SJCRH30 (cell line): ENCODE measurements around the gene SLX4IP. TPM values are rescaled to one million over a fixed set of nuclear protein-coding genes. Genes with fewer than 3 reads are reported as not detected.

ENCODE experiments used
- DNase-seq, 2 experiments: peaks; one replicate each; pipeline ENCODE4 v3.0.0-alpha.2; 2015 to 2020
- H3K27ac ChIP-seq: fragments of 250-450 bp; sonication (Bioruptor Pico); 2 replicates; pipeline ENCODE4 v1.5.1; 2020; ENCODE audit warnings: mild to moderate bottlenecking, moderate library complexity
- H3K27me3 ChIP-seq: fragments of 250-450 bp; sonication (Bioruptor Pico); 2 replicates; pipeline ENCODE4 v1.5.1; 2020; ENCODE audit warnings: mild to moderate bottlenecking, moderate library complexity
- H3K36me3 ChIP-seq: fragments of 250-450 bp; sonication (Bioruptor Pico); 2 replicates; pipeline ENCODE4 v1.5.1; 2020; ENCODE audit warnings: mild to moderate bottlenecking, moderate library complexity
- H3K4me1 ChIP-seq: fragments of 250-450 bp; sonication (Bioruptor Pico); 2 replicates; pipeline ENCODE4 v1.5.1; 2020; ENCODE audit warnings: mild to moderate bottlenecking, moderate library complexity
- H3K4me3 ChIP-seq: fragments of 250-450 bp; sonication (Bioruptor Pico); 2 replicates; pipeline ENCODE4 v1.5.1; 2020; ENCODE audit warnings: mild to moderate bottlenecking, moderate library complexity
- H3K9me3 ChIP-seq: fragments of 250-450 bp; sonication (Bioruptor Pico); replicated peaks from 2 replicates; pipeline ENCODE4 v1.5.1; 2020; ENCODE audit warnings: mild to moderate bottlenecking, moderate library complexity
- total RNA-seq: library from RNA; depleted of rRNA; stranded (reverse); fragments of >200 nt; shearing (Covaris generic); gene quantifications from 2 replicates; pipeline ENCODE4 v1.2.3, GENCODE V29; 2014

SLX4IP gene
- total RNA-seq, 1 experiment from 2014 or later, result 11.5 TPM

- H3K9me3 ChIP-seq, result no peaks in the 10 kb centered on the region
- H3K4me1 ChIP-seq, result no peaks in the 10 kb centered on the region
- no peak overlapping the region for H3K27ac ChIP-seq
- H3K4me3 ChIP-seq, result no peak overlapping the region
- no peaks in the 10 kb centered on the region for H3K27me3 ChIP-seq
- no peak for DNase-seq
- H3K36me3 ChIP-seq, result no peaks in the 10 kb centered on the region
Measured at GRCh38 chr20:10556519-10557083, 121.5 kb downstream of the SLX4IP start.

DNA sequence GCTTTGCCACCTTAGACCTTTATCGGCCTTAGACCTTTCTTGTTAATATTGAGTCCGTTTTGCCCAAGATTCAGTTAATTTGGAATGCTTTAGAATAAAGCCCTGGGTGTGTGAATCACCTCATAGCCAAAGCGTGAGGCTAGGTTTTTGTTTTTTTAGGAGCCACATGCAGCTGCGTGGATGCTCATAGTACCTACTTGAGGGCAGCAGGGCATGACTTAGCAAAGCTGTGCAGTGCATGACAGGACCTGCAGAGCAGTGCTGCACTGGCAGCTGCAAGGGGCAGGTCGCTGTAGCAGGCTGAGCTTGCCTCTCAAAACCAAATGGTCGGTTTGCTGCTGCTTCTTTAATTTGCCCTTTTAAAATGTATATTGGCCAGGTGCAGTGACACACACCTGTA lies 122.6 kb downstream of the SLX4IP start:
- DNase-seq, result no peak
- Histone ChIP-seq H3K4me3 (no peak overlapping the region), H3K36me3 (no peaks in the 10 kb centered on the region), H3K27me3 (no peaks in the 10 kb centered on the region), H3K27ac (no peak overlapping the region), H3K9me3 (no peaks in the 10 kb centered on the region), H3K4me1 (no peaks in the 10 kb centered on the region)

GRCh38 chr20:10558635-10559187 lies 123.6 kb downstream of the SLX4IP start:
- Histone ChIP-seq H3K9me3 (no peaks in the 10 kb centered on the region), H3K4me1 (no peaks in the 10 kb centered on the region), H3K36me3 (no peaks in the 10 kb centered on the region), H3K27me3 (no peaks in the 10 kb centered on the region), H3K4me3 (no peak overlapping the region), H3K27ac (no peak overlapping the region)
- no peak for DNase-seq

- H3K36me3 ChIP-seq, result no peaks in the 10 kb centered on the region
- DNase-seq, result no peak
- no peaks in the 10 kb centered on the region for H3K4me1 ChIP-seq
- H3K9me3 ChIP-seq, result no peaks in the 10 kb centered on the region
- no peak overlapping the region for H3K27ac ChIP-seq
- H3K4me3 ChIP-seq, result no peak overlapping the region
- no peaks in the 10 kb centered on the region for H3K27me3 ChIP-seq
Measured at GRCh38 chr20:10559266-10559665, 124.2 kb downstream of the SLX4IP start.

GRCh38 chr20:10560686-10561085 lies 125.6 kb downstream of the SLX4IP start:
- Histone ChIP-seq H3K4me1 (no peaks in the 10 kb centered on the region), H3K27me3 (no peaks in the 10 kb centered on the region), H3K27ac (no peak overlapping the region), H3K4me3 (no peak overlapping the region), H3K36me3 (no peaks in the 10 kb centered on the region), H3K9me3 (no peaks in the 10 kb centered on the region)
- DNase-seq, result no peak

DNA sequence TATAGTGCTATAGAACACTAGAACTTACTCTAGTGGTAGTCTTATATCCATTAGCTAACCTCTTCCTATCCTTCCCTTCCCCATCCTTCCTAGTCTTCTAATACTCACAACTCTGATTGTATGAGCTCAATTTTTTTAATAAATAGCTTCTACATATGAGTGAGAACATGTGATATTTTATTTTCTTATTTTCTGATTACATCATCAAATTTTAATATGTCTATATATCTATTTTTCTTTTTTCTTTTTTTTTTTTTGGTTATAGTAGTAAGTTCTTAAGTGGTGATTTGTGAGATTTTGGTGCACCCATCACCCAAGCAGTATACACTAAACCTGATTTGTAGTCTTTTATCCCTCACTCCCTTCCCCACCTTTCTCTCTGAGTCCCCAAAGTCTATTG lies 126.2 kb downstream of the SLX4IP start:
- Histone ChIP-seq H3K36me3 (no peaks in the 10 kb centered on the region), H3K9me3 (no peaks in the 10 kb centered on the region), H3K27me3 (no peaks in the 10 kb centered on the region), H3K4me3 (no peak overlapping the region), H3K27ac (no peak overlapping the region), H3K4me1 (no peaks in the 10 kb centered on the region)
- no peak for DNase-seq

GRCh38 chr20:10562899-10563298 lies 127.8 kb downstream of the SLX4IP start:
- Histone ChIP-seq H3K36me3 (no peaks in the 10 kb centered on the region), H3K27ac (no peak overlapping the region), H3K27me3 (no peaks in the 10 kb centered on the region), H3K9me3 (no peaks in the 10 kb centered on the region), H3K4me3 (no peak overlapping the region), H3K4me1 (no peaks in the 10 kb centered on the region)
- DNase-seq, result no peak

DNA sequence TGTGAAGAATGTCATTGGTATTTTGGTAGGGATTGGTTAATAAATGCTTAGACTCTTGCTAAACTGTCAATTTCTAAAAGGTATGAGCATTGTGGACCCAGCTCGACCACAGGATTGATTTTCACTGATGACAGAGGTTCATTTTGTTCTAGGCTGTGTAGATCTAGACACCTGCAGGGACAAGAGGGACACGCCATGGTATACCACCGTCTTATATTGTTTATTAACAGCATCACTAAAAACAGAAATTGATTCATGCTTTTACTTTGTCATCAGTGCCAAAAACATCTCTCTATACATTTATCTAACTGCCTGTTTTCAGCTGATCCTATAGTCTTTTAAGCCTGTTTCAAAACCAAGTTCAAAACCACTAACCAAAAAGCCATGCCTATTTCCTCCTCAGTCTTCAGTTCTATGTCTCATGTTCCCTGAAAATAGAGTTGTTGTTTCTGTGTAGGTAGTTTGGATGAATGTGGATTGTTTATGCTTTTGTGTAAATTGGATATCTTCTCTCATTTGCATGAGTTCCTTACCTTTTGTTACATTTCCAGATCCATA lies 128.9 kb downstream of the SLX4IP start:
- Histone ChIP-seq H3K4me1 (no peaks in the 10 kb centered on the region), H3K9me3 (no peaks in the 10 kb centered on the region), H3K36me3 (no peaks in the 10 kb centered on the region), H3K4me3 (no peak overlapping the region), H3K27me3 (no peaks in the 10 kb centered on the region), H3K27ac (no peak overlapping the region)
- DNase-seq, result no peak

GRCh38 chr20:10565191-10565921 lies 130.3 kb downstream of the SLX4IP start:
- Histone ChIP-seq H3K4me3 (no peak overlapping the region), H3K9me3 (no peaks in the 10 kb centered on the region), H3K4me1 (no peaks in the 10 kb centered on the region), H3K36me3 (no peaks in the 10 kb centered on the region), H3K27ac (no peak overlapping the region), H3K27me3 (no peaks in the 10 kb centered on the region)
- DNase-seq, result no peak

GRCh38 chr20:10565922-10566897 lies 131.1 kb downstream of the SLX4IP start:
- no peak for DNase-seq
- no peaks in the 10 kb centered on the region for H3K36me3 ChIP-seq
- H3K9me3 ChIP-seq, result no peaks in the 10 kb centered on the region
- H3K27me3 ChIP-seq, result no peaks in the 10 kb centered on the region
- H3K4me1 ChIP-seq, result no peaks in the 10 kb centered on the region
- H3K27ac ChIP-seq, result no peak overlapping the region
- H3K4me3 ChIP-seq, result no peak overlapping the region

DNA sequence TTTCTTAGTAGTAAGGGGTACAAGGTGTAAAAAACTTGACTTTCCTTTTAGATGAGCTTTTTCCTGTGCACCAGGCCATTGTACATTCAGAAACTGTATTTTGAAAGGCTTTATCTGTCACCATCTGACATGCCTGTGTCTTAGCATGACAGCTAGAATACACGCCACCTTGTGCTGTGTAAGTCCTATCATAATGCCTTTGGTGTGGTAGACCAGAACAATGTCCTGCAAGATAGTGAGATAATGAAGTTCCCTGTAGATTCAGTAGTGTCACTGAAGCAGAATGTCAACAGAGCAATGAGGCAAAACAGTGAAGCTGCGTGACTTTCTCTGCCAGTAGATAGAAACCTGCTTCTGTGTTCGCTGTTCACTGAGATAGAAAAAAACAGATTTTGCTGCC lies 132.9 kb downstream of the SLX4IP start:
- Histone ChIP-seq H3K27ac (no peak overlapping the region), H3K4me3 (no peak overlapping the region), H3K27me3 (no peaks in the 10 kb centered on the region), H3K36me3 (no peaks in the 10 kb centered on the region), H3K9me3 (no peaks in the 10 kb centered on the region), H3K4me1 (no peaks in the 10 kb centered on the region)
- no peak for DNase-seq

DNA sequence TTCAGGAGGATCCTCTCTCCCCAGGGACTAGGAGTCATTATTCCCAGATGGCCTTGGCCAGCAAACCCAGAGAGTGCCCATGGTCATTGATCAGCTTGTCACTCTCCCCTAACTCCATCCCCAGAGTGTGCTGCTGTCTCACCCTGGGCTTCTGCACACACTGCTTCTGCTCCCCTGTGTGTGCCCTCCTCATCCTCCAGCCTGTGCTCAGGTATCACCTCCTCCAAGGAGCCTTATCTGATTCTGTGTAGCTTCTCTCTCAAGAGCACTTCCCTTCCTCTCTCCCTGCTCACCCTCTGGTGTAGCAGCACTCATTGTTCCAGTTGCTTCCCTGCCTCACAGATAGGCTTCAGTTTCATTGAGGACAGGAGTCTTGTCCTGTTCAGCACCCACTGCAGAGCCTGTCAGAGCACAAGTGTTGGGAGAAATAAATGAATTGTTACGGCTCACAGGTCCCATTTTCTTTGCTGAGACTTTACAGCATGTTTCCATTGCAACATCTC lies 136.3 kb downstream of the SLX4IP start:
- Histone ChIP-seq H3K4me1 (peaks cover 3% of the 10 kb centered on the region; the same call in 1 of the 2 replicates), H3K27me3 (no peaks in the 10 kb centered on the region)

GRCh38 chr20:10572853-10573252 lies 137.7 kb downstream of the SLX4IP start:
- no peak for DNase-seq
- Histone ChIP-seq H3K4me3 (no peak overlapping the region), H3K9me3 (no peaks in the 10 kb centered on the region), H3K4me1 (peaks cover 5% of the 10 kb centered on the region), H3K27me3 (no peaks in the 10 kb centered on the region), H3K27ac (no peak overlapping the region), H3K36me3 (no peaks in the 10 kb centered on the region)

More for the DNA sequence above, 136.3 kb downstream of the SLX4IP start:
- Histone ChIP-seq H3K4me3 (no peak overlapping the region), H3K36me3 (no peaks in the 10 kb centered on the region), H3K9me3 (no peaks in the 10 kb centered on the region), H3K27ac (no peak overlapping the region)
- no peak for DNase-seq

GRCh38 chr20:10573273-10573950 lies 138.3 kb downstream of the SLX4IP start:
- Histone ChIP-seq H3K9me3 (no peaks in the 10 kb centered on the region), H3K27ac (no peak overlapping the region), H3K4me1 (peaks cover 9% of the 10 kb centered on the region), H3K36me3 (no peaks in the 10 kb centered on the region), H3K27me3 (no peaks in the 10 kb centered on the region), H3K4me3 (no peak overlapping the region)
- DNase-seq, result no peak
